ENCODE measurements around the gene RENBP. TPM values are rescaled to one million over a fixed set of nuclear protein-coding genes. Genes with fewer than 3 reads are reported as not detected.
A peak's percentile ranks its signal among the peaks of the same experiment; 100 is the strongest.

RENBP gene
- total RNA-seq, 1 experiment from 2014 or later = 7.1 TPM

DNA sequence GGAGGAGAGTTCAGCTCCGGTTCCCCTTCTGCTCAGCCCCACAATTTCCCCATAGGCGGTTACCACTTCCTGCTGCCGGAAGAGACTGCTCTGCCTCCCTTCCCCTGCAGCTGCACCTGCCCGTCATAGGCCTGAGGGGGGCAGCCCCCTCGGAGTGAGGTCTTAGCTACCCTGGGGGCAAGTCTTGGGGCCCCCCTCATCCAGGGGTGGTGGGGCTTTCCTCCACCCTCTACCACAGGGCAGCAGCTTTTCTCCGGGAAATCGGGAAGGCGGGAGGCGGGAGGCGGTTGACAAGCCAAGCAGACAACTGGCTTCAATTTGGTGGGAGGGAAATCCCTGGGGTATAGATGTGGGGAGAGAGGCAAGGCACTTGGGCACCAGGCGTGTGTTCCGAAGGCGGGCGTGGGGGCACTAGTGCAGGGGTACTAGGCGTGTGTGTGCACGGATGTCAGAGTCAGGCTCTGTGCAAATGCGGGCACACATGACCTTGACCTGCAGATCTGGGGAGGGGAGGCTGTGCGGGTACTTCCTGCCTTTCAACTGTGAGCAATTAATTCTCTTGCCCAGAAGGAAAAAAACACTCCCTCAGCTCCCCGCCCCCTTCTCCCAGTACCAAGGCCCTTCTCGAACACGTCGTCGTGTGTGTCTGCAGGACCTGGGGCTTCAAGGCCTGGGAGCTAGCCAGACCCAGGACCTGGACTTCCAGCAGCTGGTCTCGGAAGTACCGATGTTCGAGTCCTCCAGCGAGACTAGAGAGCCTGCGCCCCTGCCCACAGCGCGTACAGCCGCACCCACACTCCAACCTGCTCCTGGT lies 17.4 kb downstream of the RENBP start:
- H2BK120ac ChIP-seq (ENCODE audit: low read depth, low read length, poor library complexity, severe bottlenecking) = no peak overlapping the region
- H2AK5ac ChIP-seq (ENCODE audit: insufficient read length, low read length) = no peak overlapping the region
- peaks cover 22 to 32% (median 24%) of the 10 kb centered on the region in 3 experiments for H3K36me3 Mint-ChIP-seq (ENCODE audit: insufficient read depth in 1 of 3, low read depth in 3 of 3)
- WGBS (ENCODE audit: extremely low coverage, insufficient read length, low lambda C conversion rate) = no CpG with 5 or more reads among the region's 31 CpGs
- H3K27me3 Mint-ChIP-seq (ENCODE audit: low read depth) = no peaks in the 10 kb centered on the region; the same call in 1 of the 2 replicates
- H4K91ac ChIP-seq (ENCODE audit: insufficient read length, low read depth, low read length) = no peak overlapping the region
- peak overlapping the region; percentile 45 for H3K9ac ChIP-seq (ENCODE audit: extremely low read depth, insufficient read length, low read length)
- H2BK12ac ChIP-seq (ENCODE audit: insufficient read length, low read depth, low read length) = no peak overlapping the region
- no peak overlapping the region for H3K4ac ChIP-seq (ENCODE audit: low read depth, low read length)
- H3K9me3 ChIP-seq (ENCODE audit: control insufficient read depth, low read depth, low read length) = peaks cover 15% of the 10 kb centered on the region
- DNase-seq = peak; percentile 61
- H3K4me2 ChIP-seq (ENCODE audit: insufficient read depth, insufficient read length, low read length) = peak overlapping the region; percentile 52
- H3K56ac ChIP-seq (ENCODE audit: insufficient read length, low read depth, low read length) = no peak overlapping the region
- H2AFZ ChIP-seq (ENCODE audit: low read length) = no peak overlapping the region
- no peaks in the 10 kb centered on the region for H3K79me1 ChIP-seq (ENCODE audit: insufficient read depth, low read depth, low read length, poor library complexity, severe bottlenecking)
- H3K4me3 Mint-ChIP-seq = peak overlapping the region; percentile 71 to 83
- H3K27ac Mint-ChIP-seq = peak overlapping the region; percentile 78 to 94 (median 94); a peak in 5 of 7 replicates
- peaks cover 22% of the 10 kb centered on the region for H3K23me2 ChIP-seq (ENCODE audit: insufficient read length, low read depth, low read length, poor library complexity, severe bottlenecking)
- H2BK20ac ChIP-seq (ENCODE audit: low read depth, low read length, poor library complexity, severe bottlenecking) = no peak overlapping the region
- no peak overlapping the region for H3K27ac ChIP-seq (ENCODE audit: insufficient read length, low read depth, low read length)
- H4K5ac ChIP-seq (ENCODE audit: insufficient read length, low read depth, low read length) = no peak overlapping the region
- no peak overlapping the region for H3K23ac ChIP-seq (ENCODE audit: insufficient read length, low read depth, low read length)
- peaks cover 57 to 73% of the 10 kb centered on the region in 2 experiments for H3K9me3 Mint-ChIP-seq
- H3K14ac ChIP-seq (ENCODE audit: insufficient read depth, low read length) = peak overlapping the region; percentile 55; the same call in 1 of the 2 replicates
- no peaks in the 10 kb centered on the region for H4K20me1 ChIP-seq (ENCODE audit: control insufficient read depth, insufficient read depth, insufficient read length)
- no peaks in the 10 kb centered on the region for H3K27me3 ChIP-seq (ENCODE audit: insufficient read depth, low read length)
- no peaks in the 10 kb centered on the region for H3K4me1 ChIP-seq (ENCODE audit: insufficient read depth, low read length)
- H2BK15ac ChIP-seq (ENCODE audit: low read depth, low read length) = no peak overlapping the region
- H3K18ac ChIP-seq (ENCODE audit: insufficient read length, low read depth, low read length) = peak overlapping the region; percentile 78
- no peak overlapping the region for H4K8ac ChIP-seq (replicated peaks; ENCODE audit: insufficient read length, low read depth, low read length)
- H2BK5ac ChIP-seq (ENCODE audit: insufficient read length, low read length) = no peak overlapping the region
- no peak overlapping the region for H3T11ph ChIP-seq (ENCODE audit: low read length)
- TF ChIP-seq, protein P1, sequence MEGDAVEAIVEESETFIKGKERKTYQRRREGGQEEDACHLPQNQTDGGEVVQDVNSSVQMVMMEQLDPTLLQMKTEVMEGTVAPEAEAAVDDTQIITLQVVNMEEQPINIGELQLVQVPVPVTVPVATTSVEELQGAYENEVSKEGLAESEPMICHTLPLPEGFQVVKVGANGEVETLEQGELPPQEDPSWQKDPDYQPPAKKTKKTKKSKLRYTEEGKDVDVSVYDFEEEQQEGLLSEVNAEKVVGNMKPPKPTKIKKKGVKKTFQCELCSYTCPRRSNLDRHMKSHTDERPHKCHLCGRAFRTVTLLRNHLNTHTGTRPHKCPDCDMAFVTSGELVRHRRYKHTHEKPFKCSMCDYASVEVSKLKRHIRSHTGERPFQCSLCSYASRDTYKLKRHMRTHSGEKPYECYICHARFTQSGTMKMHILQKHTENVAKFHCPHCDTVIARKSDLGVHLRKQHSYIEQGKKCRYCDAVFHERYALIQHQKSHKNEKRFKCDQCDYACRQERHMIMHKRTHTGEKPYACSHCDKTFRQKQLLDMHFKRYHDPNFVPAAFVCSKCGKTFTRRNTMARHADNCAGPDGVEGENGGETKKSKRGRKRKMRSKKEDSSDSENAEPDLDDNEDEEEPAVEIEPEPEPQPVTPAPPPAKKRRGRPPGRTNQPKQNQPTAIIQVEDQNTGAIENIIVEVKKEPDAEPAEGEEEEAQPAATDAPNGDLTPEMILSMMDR (conservative IDR thresholded peaks at IDR 0.05) = no peak
- H3K79me2 ChIP-seq (ENCODE audit: insufficient read depth, low read length) = no peaks in the 10 kb centered on the region
- H3K4me1 Mint-ChIP-seq = peaks cover 13 to 34% of the 10 kb centered on the region in 2 experiments
